K562 (cell line): ENCODE results near the gene TRNT1. TPM values are rescaled to one million over a fixed set of nuclear protein-coding genes. Genes with fewer than 3 reads are reported as not detected.

Experiments
- ATAC-seq: fragments of 200-7000 bp; cut with Tn5 transposase; 3 replicates; pipeline ENCODE4 v1.9.1; 2020; ENCODE audit warnings: moderate library complexity
- BruUV-seq: library from RNA; stranded (reverse); fragments of 400-500 nt; replicated peaks from 2 replicates; lab custom pipeline; 2021; lab: Mats Ljungman, UMichigan
- CTCF ChIA-PET: fragments of 300-600 bp; formaldehyde crosslinking; extraction: SDS; loops from one replicate; lab custom pipeline; 2021; ENCODE audit warnings: low intra/inter-chr PET ratio; lab: Yijun Ruan, JAX
- POLR2A ChIA-PET: fragments of 300-600, 350-650 bp; sonication (Branson Sonifier 250); formaldehyde crosslinking; extraction: SDS; loops from one replicate; lab custom pipeline; 2021; ENCODE audit warnings: antibody characterized with exemption, inconsistent platforms; lab: Yijun Ruan, JAX
- DNase-seq, 4 experiments: peaks; one replicate each; pipeline versions ENCODE4 v3.0.0 to v3.0.0-alpha.2; 2011 to 2018; ENCODE audit warnings: low spot score in 3 of 4, mixed read lengths in 3 of 4; ENCODE audit errors: extremely low read depth in 1 of 4
- FAIRE-seq: peaks from 2 replicates; lab custom pipeline; 2011; peaks lifted over from hg19 to GRCh38; lab: Jason Lieb, UNC
- H2AFZ ChIP-seq: 2 replicates; pipeline ENCODE4 v1.6.0; 2011; ENCODE audit warnings: low read depth, low read length, control low read depth, inconsistent platforms
- H3K27ac ChIP-seq: fragments of 200-600 bp; 3 replicates; pipeline ENCODE4 v1.8.0; 2011; ENCODE audit warnings: low read depth, mild to moderate bottlenecking, control low read depth, inconsistent platforms, low read length, moderate library complexity, mixed read lengths; ENCODE audit errors: extremely low read depth
- H3K27me3 ChIP-seq, 2 experiments: fragments of 300-600 bp in 1 of 2; 2 replicates in 1 of 2; 3 replicates in 1 of 2; pipeline versions ENCODE4 v1.6.0 to v1.8.0; 2011; ENCODE audit warnings: inconsistent platforms in 2 of 2, low read length in 2 of 2, mild to moderate bottlenecking in 1 of 2, mixed read lengths in 1 of 2, moderate library complexity in 1 of 2; ENCODE audit not compliant: control insufficient read depth in 2 of 2, insufficient read depth in 2 of 2
- H3K36me3 ChIP-seq: fragments of 300-600 bp; 3 replicates; pipeline ENCODE4 v1.8.0; 2011; ENCODE audit warnings: mild to moderate bottlenecking, low read length, inconsistent platforms; ENCODE audit not compliant: control insufficient read depth, insufficient read depth
- H3K4me1 ChIP-seq, 2 experiments: fragments of 200-600 bp in 1 of 2; replicated peaks in 1 of 2; 2 replicates in 1 of 2; 3 replicates in 1 of 2; pipeline versions ENCODE4 v1.5.1 to v1.8.0; 2011; ENCODE audit warnings: inconsistent platforms in 2 of 2, low read length in 2 of 2, mild to moderate bottlenecking in 1 of 2, mixed read lengths in 1 of 2, moderate library complexity in 1 of 2; ENCODE audit not compliant: control insufficient read depth in 2 of 2, insufficient read depth in 2 of 2
- H3K4me2 ChIP-seq: 2 replicates; pipeline ENCODE4 v1.6.1; 2011; ENCODE audit warnings: low read length, control low read depth, inconsistent platforms, mixed read lengths; ENCODE audit not compliant: insufficient read depth
- H3K4me3 ChIP-seq: fragments of 200-600 bp; sonication (generic), shearing (Covaris generic); 2 replicates; pipeline ENCODE4 v1.5.1; 2016; ENCODE audit warnings: control low read depth, inconsistent platforms
- H3K79me2 ChIP-seq: fragments of 200-600 bp; 3 replicates; pipeline ENCODE4 v1.8.0; 2011; ENCODE audit warnings: low read length, inconsistent platforms; ENCODE audit not compliant: control insufficient read depth, insufficient read depth
- H3K9ac ChIP-seq, 2 experiments: 2 replicates each; pipeline versions ENCODE4 v1.6.0 to v1.6.1; 2011; ENCODE audit warnings: low read depth in 2 of 2, low read length in 2 of 2, control low read depth in 1 of 2, inconsistent platforms in 1 of 2, mild to moderate bottlenecking in 1 of 2, mixed read lengths in 1 of 2; ENCODE audit not compliant: insufficient read depth in 1 of 2
- H3K9me1 ChIP-seq: one replicate; pipeline ENCODE4 v1.6.0; 2011; ENCODE audit warnings: inconsistent platforms, mild to moderate bottlenecking, low read length, moderate library complexity; ENCODE audit not compliant: control insufficient read depth, insufficient read depth
- H3K9me3 ChIP-seq: replicated peaks from 2 replicates; pipeline ENCODE4 v1.5.1; 2011; ENCODE audit warnings: low read depth, low read length, inconsistent platforms; ENCODE audit not compliant: control insufficient read depth, insufficient read depth
- H4K20me1 ChIP-seq: replicated peaks from 2 replicates; pipeline ENCODE4 v1.6.1; 2011; ENCODE audit warnings: low read length, inconsistent platforms, mixed read lengths; ENCODE audit not compliant: control insufficient read depth, insufficient read depth
- CBFB ChIP-seq: sonication (generic); formaldehyde crosslinking; IDR thresholded peaks from 2 replicates; pipeline ENCODE4 v1.4.0; 2020; ENCODE audit warnings: mild to moderate bottlenecking, missing genetic modification reagents
- CTBP1 ChIP-seq: fragments of 450-650 bp; IDR thresholded peaks from 2 replicates; pipeline ENCODE4 v1.6.1; 2016; ENCODE audit warnings: borderline replicate concordance
- ELK1 ChIP-seq: sonication (generic); formaldehyde crosslinking; IDR thresholded peaks from 2 replicates; pipeline ENCODE4 v1.8.1; 2022; ENCODE audit warnings: missing genetic modification reagents
- FOXA1 ChIP-seq: fragments of 450-650 bp; IDR thresholded peaks from 2 replicates; pipeline ENCODE4 v1.6.1; 2016; ENCODE audit warnings: mild to moderate bottlenecking, borderline replicate concordance
- FOXJ3 ChIP-seq: sonication (generic); formaldehyde crosslinking; IDR thresholded peaks from 2 replicates; pipeline ENCODE4 v1.4.0; 2020; ENCODE audit warnings: mild to moderate bottlenecking, missing genetic modification reagents
- FOXK2 ChIP-seq, 2 experiments: fragments of 450-650 bp; IDR thresholded peaks in 1 of 2; conservative IDR thresholded peaks in 1 of 2; 2 replicates each; pipeline ENCODE4 v1.6.1; 2016; ENCODE audit warnings: low read depth in 2 of 2, mild to moderate bottlenecking in 1 of 2
- KAT7 ChIP-seq: sonication (generic); formaldehyde crosslinking; IDR thresholded peaks from 2 replicates; pipeline ENCODE4 v1.8.0; 2022; ENCODE audit warnings: missing genetic modification reagents, mild to moderate bottlenecking, borderline replicate concordance
- KAT8 ChIP-seq: fragments of 450-650 bp; IDR thresholded peaks from 2 replicates; pipeline ENCODE4 v1.6.1; 2016; ENCODE audit warnings: low read depth, mild to moderate bottlenecking
- MAFK ChIP-seq: IDR thresholded peaks from 2 replicates; pipeline ENCODE4 v1.6.1; 2011; ENCODE audit warnings: low read length, improper control_type of control experiment
- MCM5 ChIP-seq: fragments of 450-650 bp; IDR thresholded peaks from 2 replicates; pipeline ENCODE4 v1.6.1; 2016; ENCODE audit warnings: low read depth
- MEIS2 ChIP-seq: fragments of 450-650 bp; IDR thresholded peaks from 2 replicates; pipeline ENCODE4 v1.6.1; 2014; ENCODE audit warnings: mild to moderate bottlenecking; ENCODE audit not compliant: partially characterized antibody
- NELFE ChIP-seq: IDR thresholded peaks from 2 replicates; pipeline ENCODE4 v1.6.1; 2011; ENCODE audit warnings: mild to moderate bottlenecking; ENCODE audit not compliant: insufficient read depth, insufficient read length
- RFX1 ChIP-seq: fragments of 450-650 bp; IDR thresholded peaks from 2 replicates; pipeline ENCODE4 v1.6.1; 2016; ENCODE audit warnings: mild to moderate bottlenecking, moderate library complexity
- ZHX1 ChIP-seq: fragments of 150-350 bp; conservative IDR thresholded peaks from 2 replicates; pipeline ENCODE4 v1.6.1; 2014; ENCODE audit warnings: low read length
- ZNF707 ChIP-seq: fragments of 250-450 bp; sonication (Bioruptor Pico); conservative IDR thresholded peaks from 2 replicates; pipeline ENCODE4 v1.8.0; 2022; ENCODE audit warnings: inconsistent platforms, mild to moderate bottlenecking, moderate library complexity
- ZNF830 ChIP-seq: fragments of 250-450 bp; sonication (Bioruptor Pico); IDR thresholded peaks from 2 replicates; pipeline ENCODE4 v1.5.0; 2021; ENCODE audit warnings: mild to moderate bottlenecking
- WGBS: fragments of 100-300 bp; shearing (Covaris generic); methylation state at CpG from one replicate; pipeline ENCODE4 v1.1.6; 2016; ENCODE audit warnings: low coverage, mixed read lengths; ENCODE audit not compliant: insufficient coverage; ENCODE audit errors: missing lambda C conversion rate; 5-methylcytosine and 5-hydroxymethylcytosine counted together
- in situ Hi-C: fragments of 300-500 bp; cut with MboI; formaldehyde crosslinking; loops from 4 replicates; pipeline ENCODE4 v1.15.0; 2018; ENCODE audit warnings: inconsistent platforms, mixed read lengths
- intact Hi-C: fragments of 100-400 bp; cut with micrococcal nuclease; formaldehyde crosslinking; loops from 2 replicates; pipeline ENCODE4 v1.14.2; 2022
- polyA plus RNA-seq, 8 experiments: library from polyadenylated mRNA; depleted of rRNA in 4 of 8; stranded (reverse) in 5 of 8; unstranded in 3 of 8; fragments of >200 nt; fragmentation: Nextera tagmentation in 2 of 8; fragmentation: Illumina TruSeq in 1 of 8; extraction: Ambion mirVana in 2 of 8; extraction: Trizol in 1 of 8; gene quantifications; 2 replicates each; pipeline versions ENCODE4 v1.2.1 to v1.2.3, GENCODE V29; 2011 to 2014; ENCODE audit warnings: inconsistent platforms in 1 of 8, missing spikeins in 1 of 8
- total RNA-seq, 7 experiments: library from RNA; depleted of rRNA in 6 of 7; stranded (reverse); fragments of >200 nt in 6 of 7; fragmentation: Illumina TruSeq in 2 of 7; extraction: Trizol in 2 of 7; gene quantifications; 2 replicates each; pipeline versions ENCODE4 v1.2.1 to v1.2.3, GENCODE V29; 2011 to 2021; ENCODE audit warnings: low replicate concordance in 1 of 7

TRNT1 gene
- total and polyA plus RNA-seq, 9 of the 15 experiments (the other 6 are each of a cell fraction or from before 2014, with no cell fraction given), result 38.1 to 58.2 (median 47.4) TPM

GRCh38 chr3:3110299-3110630 is 16.5 kb upstream of the TRNT1 start, which contains the start of gene IL5RA:
TSS of gene IL5RA (minus strand) at chr3:3110374. CDS start at chr3:3104984, 5,390 bp downstream.
- in situ Hi-C loops (no loop called here), intact Hi-C loops (no loop called here)
- H3K27me3 ChIP-seq, result peaks cover 8 to 10% of the 10 kb centered on the region in 2 experiments; a peak in 4 of 5 replicates
- no peaks in the 10 kb centered on the region for H3K9me1 ChIP-seq
- 6% methylated on average over 4 of the region's 4 CpGs for WGBS
- no peaks in the 10 kb centered on the region for H3K79me2 ChIP-seq
- no TSS peak for BruUV-seq
- H3K27ac ChIP-seq, result no peak within 1 kb of the TSS
- H3K9ac ChIP-seq, result no peak within 1 kb of the TSS
- ATAC-seq (peak; percentile 79), DNase-seq (peak in 1 of 4 experiments; percentile 32), FAIRE-seq (no peak)
- H3K36me3 ChIP-seq, result no peaks in the 10 kb centered on the region
- H3K4me3 ChIP-seq, result no peak within 1 kb of the TSS
- no peaks in the 10 kb centered on the region for H3K9me3 ChIP-seq
- H3K4me1 ChIP-seq, result peaks cover 0 to 7% of the 10 kb centered on the region in 2 experiments; a peak in 2 of 5 replicates
- peak within 1 kb of the TSS; percentile 67 for H2AFZ ChIP-seq
- ChIA-PET CTCF (no interaction called here), POLR2A (interaction anchor here (0.6 to 1.4 kb wide), 3 partner anchors 9 to 1868 kb away, joined by 3 to 6 read pairs (median 5); no protein-coding TSS in a partner anchor)
- no peaks in the 10 kb centered on the region for H4K20me1 ChIP-seq
- H3K4me2 ChIP-seq, result peak within 1 kb of the TSS; percentile 61
- TF ChIP-seq FOXK2 (conservative IDR thresholded peaks at IDR 0.05 in 1 of 2, IDR thresholded peaks at IDR 0.05 in 1 of 2; ENCODE audit: low read depth in 2 of 2) (0 out of 4 replicates have a peak, but pooled peaks of 1 of the 2 experiments have one; percentile 19), MAFK (no peak), CBFB (CRISPR knock-in tag) (no peak), MEIS2 (peak; percentile 45), ZNF707 (CRISPR knock-in tag) (no peak), ELK1 (CRISPR knock-in tag) (no peak), ZNF830 (CRISPR knock-in tag) (no peak), FOXJ3 (CRISPR knock-in tag) (peak; percentile 78; the same call in 1 of the 2 replicates), KAT7 (CRISPR knock-in tag) (no peak), ZHX1 (no peak), RFX1 (peak; percentile 85), CTBP1 (no peak), KAT8 (no peak), FOXA1 (no peak), NELFE (no peak), MCM5 (no peak)
